GF-D8 (cell line): ENCODE measurements around the gene BTN2A1.
A peak's percentile ranks its signal among the peaks of the same experiment; 100 is the strongest.

Experiments
- DNase-seq: peaks from one replicate; lab custom pipeline; 2025; lab: John Stamatoyannopoulos, UW

The BTN2A1 gene

DNA sequence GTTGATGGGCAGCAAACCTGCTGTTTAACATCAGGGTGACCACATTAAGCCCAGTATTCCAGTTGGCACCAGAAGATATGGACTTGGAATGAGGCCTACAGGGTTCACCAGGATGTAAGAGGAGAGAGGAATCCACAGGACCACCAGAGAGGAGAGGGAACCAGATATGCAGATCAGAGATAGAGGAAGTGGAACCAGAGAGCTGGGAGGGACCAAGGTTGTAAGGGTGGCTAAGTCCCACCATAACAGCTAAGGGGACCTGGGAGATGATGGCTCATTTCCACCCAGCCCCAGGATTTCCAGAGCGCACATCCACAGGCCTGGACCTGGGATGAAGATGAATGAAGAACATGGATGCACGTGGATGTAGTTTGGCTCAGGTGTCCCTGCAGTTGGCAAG is 11.1 kb downstream of the BTN2A1 start:
- no peak for DNase-seq

DNA sequence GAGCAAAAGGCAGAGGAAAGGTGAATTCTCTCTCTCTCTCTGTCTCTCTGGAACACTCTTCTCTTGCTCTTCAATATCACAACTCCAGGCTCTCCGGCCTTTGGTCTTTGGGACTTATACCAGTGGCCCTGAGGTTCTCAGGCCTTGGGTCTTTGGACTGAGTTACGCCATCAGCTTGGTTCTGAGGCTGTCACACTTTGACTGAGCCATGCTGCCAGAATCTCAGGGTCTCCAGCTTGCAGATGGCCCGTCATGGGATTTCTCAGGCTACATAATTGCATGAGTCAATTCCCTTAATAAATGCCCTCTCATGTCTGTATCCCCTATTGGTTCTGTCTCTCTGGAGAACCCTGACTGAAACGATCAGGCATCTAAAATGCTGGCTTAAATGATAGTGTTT is 12.9 kb downstream of the BTN2A1 start:
- DNase-seq = no peak

DNA sequence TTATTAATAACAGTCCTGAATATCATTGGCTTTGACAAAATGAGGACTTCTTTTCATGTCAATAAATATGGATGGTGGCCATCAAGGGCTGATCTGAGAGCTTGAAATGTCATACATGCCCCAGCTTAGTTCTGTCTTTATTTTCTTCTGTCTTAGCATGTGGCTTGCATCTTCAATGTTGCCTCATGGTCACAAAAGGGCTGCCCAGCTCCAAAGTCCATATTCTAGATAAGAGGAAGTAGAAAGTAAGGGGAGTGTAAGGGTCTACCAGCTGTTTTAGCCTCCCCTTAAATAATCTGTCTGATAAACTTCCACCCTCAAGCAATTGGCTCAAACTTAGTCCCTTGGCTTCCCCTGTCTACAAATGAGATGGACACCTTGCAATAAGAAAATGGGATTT is 14.2 kb downstream of the BTN2A1 start:
- DNase-seq = no peak

DNA sequence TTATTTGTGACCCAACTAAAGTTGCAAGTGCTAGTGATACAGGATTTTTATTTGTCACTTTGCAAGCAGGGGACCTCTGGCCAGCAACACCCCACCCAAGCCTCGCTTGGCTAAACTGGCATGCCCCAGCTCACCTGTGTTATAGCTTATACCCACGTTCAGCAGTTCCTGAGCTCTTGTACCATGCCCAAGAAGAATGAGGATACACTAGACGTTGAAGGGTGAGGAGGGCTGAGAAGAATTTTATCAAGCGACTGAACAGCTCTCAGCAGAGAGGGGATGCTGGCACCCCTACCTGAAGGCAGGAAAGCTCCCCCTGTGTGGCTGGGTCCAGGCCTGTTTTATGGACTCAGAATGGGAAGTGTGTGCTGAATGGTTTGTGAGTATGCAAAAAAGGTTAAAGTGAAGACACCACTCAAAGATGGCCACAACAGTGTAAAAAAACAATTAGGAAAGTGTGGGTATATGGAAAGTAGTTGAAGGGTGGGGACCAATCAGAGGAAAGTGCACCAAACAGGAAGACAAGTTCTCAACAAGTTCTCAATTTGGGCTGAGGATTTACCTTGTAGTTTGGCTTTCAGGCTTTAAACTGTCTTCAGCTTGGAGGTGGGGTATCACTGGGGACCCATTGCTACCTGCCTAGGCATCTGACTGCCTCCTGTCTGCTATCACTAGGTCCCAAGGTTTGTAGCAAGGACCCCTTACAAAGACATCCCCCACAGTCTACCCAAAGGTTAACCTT is 15.0 kb downstream of the BTN2A1 start:
- DNase-seq = no peak

DNA sequence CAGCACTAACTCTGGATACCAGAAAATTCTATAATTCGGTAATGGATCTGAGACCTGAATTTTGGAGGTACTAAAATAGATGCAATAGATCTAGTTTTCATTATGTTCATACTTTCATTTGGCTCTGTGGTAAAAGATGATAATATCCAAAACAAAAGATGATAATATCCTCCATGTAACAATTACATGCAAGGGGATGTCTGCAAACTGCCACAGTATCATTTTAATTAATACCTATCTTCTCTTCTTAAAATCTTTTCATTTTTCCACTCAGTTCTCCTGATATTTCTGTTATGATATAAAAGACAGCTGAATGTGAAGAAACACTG is 15.6 kb downstream of the BTN2A1 start:
- no peak for DNase-seq

DNA sequence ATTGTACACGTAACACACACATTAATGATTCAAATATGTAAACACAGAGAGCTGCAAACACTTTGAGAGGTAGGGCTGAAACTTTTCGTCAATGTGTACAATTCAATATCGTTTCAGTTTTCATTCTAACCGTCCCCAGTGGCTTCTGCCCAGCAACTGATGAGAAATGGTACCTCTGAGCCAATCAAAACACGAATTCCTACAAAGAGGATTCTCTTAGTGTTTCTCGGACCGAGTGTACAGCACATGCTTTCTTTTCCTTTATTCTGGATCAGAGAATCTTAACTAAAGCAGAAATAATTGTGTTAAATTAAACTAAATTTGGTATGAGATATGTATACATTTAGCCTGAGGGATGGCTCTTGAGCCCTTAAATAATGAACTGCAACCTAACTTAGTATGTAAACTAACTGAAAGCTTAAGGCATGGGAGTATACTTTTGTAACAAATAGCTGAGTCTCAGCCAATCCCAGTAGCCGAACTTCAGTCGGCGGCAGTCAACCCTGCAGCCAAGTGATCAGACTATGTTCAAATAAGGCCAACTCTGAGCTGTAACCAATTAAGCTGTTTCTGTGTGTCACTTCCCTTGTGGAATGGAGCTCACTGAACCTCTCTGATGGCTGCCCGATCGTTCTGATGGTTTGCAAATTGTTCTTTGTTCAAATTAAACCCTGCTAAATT is 16.1 kb downstream of the BTN2A1 start:
- peak; percentile 95 for DNase-seq

DNA sequence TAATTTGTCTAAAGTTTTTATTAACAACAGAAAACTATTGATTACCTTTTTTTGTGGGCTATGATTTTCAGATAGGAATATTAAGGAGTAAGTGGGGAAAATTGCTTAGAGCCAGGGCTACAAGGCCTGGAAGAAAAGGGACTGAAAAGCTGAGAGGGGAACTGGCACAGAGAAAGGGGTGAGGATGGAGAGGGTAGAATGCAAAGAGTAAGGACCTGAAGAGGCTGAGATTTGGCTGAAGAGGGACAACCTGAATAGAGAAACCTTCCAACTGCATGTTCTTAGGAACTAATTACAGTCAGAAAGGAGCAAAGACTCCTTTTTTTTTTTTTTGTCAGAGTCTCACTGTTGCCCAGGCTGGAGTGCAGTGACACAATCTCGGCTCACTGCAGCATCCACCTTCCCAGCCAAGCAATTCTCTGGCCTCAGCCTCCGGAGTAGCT is 16.7 kb downstream of the BTN2A1 start:
- DNase-seq = no peak

DNA sequence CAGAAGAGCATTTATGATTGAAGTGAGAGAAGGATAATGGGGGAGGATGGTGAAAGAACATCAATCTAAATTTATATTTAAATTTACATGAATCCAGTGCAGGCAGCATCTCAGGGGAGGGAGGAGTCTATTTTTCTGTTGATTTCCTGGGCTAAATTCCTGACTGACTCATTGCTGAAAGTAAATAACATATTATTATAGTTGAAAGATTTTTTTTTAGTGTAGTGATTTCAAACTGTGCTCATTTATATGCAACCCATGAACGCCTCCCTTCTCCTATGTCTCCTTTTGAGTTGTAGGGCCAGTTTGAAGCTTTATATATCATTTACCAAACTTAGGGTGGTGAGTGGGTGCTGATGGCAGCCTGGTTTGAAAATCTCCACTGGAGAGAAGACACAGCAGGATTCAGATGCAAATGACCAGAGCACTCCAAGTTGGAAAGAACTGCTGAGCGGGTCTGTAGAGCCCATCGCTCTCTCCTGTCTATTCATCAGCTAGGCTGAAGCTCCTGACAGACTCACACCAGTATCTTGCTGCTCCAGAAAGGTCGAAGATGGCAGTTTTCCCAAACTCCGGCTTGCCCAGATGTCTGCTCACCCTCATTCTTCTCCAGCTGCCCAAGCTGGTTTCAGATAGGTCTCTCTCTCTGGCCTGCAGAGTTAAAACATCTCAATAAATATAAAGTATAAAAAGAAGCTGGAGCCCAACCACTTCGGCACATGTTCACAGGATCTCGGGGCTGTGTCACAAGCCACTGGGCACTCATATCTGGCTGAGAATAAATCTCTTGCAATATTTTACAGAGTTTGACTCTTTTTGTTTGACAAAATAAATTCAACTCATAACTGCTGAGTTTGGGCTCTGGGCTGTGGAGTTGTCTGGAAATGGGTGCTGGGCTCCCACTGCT is 18.3 kb downstream of the BTN2A1 start:
- DNase-seq = no peak

DNA sequence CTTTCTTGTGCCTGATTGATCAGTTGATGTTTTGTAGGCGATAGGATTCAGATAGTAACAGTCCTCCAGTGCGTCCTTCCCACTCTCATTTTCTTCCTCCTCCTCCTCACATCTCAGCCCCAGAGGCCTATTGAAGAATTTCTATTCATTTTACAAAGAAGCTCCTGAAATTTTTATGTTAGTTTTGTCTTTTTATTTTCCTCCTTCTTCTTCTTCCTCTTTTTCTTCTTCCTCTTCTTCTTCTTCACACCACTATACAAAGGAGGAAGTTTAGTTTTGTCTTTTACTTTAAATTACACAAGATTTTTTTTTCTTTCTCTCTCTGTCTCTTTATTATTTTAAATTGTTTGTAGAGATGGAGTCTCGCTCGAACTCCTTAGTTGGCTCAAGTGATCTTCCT is 19.1 kb downstream of the BTN2A1 start:
- peak; percentile 52 for DNase-seq

DNA sequence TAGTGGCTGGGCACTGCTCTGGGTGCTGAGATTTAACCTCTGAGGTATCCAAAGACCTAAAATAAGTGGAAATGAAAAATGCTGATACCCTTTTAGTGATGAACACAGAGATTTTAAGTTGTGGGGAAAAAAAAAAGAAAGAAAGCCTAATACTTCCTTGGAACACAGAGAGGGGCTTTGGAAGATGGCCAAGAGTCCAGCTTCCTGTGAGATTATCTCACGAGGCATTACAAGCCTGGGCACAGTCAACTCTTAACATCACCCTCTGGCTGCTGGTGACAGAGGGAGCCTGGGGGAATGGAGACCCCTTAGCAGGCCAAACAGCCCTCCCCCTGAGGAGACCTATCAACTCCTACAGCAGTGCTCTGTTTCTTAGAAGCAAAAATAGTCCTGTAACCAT is 19.7 kb downstream of the BTN2A1 start:
- no peak for DNase-seq

DNA sequence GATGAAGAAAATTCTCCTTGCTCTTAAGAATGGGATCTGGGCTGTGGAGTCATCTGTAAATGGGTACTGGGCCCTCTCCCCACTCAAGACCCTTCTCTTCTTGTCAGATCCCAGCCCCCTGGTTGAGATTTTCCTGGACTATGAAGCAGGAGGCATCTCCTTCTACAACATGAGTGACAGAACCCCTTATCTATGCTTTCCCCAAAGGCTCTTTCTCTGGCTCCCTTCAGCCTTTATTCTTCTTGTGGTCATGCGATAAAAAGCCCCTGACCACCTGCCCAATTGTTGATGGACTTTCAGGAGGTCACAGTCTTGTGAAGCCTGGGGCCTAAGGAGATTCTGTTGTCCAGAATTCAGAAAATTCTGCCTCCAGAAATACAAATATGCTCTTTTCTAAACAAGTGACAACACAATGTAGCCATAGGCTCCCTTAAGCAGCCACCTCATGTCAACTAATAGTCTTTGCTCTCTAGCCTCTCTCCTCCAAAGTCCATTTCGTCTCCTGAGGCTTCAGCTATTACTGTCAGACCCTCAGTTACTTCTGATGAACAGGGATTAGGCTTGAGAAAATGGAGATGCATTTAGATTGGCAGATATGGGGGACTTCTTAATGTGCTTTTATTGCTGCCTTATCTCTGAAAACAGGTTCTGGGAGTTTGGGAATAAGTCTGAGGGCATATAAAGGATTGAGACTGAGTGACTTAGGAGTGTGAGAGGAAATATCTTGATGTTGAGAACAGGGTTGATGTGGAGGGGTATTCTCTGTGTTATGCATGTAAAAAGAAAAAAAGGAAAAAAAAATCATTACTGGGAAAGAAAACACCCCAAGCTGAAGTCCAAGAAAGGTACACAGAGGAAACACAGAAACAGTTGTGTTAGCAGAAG is 20.6 kb downstream of the BTN2A1 start:
- no peak for DNase-seq

DNA sequence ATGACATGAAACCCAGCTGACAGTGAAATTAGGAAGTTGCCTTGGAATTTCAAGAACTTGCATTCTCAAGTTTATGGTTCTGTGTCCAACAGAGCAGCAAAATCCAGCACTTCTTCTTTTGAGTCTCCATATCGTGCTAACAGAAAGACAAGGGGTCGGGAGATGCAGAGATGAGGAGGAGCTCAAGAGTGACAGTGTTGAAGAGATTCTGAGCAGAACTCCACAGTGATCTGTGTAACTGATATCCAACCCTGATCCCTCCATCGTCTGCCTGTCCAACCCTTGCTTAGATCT is 21.2 kb downstream of the BTN2A1 start:
- no peak for DNase-seq

DNA sequence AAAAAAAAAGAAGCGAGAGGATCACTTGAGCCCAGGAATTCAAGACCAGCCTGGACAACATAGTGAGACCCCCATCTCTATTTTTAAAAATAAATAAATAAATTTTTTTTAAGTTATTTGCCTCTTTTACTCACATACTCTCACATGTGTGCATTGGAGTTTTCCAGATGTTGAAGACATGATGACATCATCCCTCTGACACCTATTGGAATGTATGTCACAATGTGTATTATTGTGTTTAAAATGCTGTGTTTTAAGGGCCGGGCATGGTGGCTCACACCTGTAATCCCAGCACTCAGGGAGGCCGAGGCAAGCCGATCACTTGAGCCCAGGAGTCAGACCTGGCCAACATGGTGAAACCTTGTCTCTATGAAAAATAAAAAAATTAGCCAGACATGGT is 24.6 kb downstream of the BTN2A1 start:
- no peak for DNase-seq

DNA sequence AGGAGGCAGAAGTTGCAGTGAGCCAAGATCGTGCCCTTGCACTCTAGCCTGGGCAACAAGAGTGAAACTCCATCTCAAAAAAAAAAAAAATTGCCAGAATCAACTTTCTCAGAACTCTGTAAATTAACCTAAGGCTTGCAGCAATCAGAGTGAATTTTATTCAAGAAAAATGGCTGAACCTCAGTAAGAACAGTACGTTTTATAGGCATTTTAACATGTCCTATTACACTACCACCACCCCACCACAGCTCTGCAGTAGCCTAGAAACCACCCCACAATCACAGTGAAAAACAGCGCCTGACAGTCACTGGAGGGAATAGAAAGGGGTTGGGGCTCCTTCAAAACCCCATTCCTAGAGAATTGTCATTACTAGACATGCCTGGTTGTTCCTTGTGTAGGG is 26.0 kb downstream of the BTN2A1 start:
- no peak for DNase-seq

DNA sequence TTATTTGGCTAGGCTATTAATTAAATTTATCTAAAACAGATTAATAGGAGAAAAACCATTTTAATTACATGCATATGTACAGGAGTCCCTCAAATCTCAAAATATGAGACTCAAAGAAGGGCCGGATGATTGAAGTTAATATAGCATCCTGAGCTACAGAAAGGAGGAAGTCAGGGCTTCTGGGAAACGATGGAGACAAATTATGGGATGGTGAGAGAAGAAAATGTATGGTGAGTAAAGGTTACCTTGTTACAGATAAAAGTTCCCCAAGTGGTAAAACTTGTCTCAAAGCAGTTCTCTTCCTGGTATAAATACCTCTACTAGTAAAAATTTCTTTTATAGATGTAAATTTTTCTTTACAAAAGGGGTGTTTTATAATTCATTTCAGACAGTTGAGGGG is 26.4 kb downstream of the BTN2A1 start:
- DNase-seq = no peak

DNA sequence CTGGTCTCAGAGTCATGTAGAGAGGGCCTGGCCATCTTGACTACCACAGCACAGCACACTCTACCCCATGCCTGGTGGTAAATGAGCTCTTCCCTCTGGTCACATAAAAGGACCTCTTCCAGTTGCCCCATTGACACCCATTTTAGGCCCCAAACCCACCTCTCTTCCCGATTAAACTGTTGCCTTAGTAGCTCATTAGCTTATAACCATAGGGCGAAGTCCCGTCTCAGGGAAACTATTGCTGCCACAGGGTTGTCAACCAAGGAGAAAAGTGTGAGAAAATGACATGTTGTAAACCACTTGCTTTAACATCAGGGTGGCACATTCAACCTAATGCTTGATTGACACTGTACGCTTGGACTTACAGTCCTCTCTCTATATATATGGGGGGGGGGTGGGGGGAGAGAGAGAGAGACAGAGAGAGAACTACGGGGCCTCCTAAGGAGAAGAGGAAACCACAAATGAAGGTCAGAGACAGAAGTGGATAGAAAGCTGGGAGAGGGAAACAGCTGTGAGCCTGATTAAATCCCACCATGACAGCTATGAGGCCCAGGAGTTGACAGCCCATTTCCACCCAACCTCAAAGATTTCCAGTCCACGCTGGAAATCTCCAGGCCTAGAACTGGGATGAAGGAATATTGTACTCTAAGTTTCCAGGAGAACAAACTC is 27.5 kb downstream of the BTN2A1 start:
- no peak for DNase-seq

DNA sequence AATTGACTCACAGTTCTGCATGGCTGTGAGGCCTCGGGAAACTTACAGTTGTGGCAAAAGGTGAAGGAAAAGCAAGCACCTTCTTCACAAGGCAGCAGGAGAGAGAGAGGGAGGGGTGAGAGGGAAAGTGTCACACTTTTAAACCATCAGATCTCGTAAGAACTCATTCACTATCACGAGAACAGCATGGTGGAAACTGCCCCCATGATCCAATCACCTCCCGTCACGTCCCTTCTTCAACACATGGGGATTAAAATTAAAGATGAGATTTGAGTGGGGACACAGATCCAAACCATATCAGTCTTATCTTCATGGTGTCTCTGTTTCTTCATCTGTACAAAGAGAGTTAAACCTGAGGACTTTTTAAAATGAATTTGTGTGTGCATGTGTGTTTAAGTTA is 28.6 kb downstream of the BTN2A1 start:
- DNase-seq = no peak

DNA sequence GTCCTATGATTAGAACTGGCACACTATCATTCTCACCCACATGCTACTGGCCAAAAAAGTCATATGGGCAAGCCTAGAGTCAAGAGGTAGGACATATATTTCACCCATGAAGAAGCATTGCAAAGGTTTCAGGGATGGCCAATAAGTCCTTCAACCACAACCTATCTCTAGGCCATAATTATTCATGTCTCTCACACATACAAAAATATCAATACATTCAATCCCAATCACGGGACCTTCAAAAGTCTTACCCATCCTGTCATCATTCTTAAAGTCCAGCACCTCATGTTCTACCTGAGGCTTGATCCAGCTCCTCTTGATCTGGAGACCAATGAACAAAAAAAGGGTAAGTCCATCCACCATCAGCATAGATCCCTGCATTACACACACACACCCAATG is 29.7 kb downstream of the BTN2A1 start:
- no peak for DNase-seq

DNA sequence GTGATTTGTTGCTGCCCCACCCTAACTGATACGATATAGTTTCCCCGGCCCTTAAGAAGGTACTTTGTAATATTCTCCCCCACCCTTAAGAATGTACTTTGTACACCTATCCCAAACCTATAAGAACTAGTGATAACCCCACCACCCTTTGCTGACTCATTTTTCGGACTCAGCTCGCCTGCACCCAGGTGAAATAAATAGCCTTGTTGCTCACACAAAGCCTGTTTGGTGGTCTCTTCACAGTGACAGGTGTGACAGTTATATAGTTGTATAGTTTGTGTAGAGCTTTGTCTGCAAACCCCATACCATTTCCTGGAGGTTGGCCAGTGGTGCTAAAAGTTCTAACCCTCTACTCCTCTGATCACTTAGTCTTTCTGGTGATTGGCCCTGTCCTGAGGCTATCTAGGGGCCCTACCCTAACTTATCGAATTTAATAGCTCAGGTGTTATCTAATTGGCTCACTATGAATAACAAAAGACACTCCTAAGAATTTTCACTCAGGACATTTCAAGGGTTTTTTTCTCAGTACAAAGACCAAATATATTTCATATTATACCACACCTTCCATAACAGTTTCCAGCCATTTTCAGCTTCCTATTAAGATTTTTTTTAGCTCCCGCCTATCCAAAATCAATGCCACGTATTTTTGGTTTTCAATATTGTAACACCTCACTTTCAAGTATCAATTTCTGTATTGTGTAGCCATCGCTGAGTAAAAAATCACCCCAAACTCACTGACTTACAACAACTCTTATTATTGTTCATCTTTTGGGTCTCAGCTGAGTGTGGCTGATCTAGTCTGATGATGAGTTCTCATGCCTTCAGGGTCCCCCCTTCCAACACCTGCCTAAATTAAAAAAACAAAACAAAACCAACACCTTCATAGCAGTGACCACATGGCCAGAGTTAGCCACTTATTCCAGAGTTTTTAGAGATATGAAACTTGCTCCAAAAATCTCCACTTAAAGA is 32.5 kb downstream of the BTN2A1 start:
- DNase-seq = no peak

DNA sequence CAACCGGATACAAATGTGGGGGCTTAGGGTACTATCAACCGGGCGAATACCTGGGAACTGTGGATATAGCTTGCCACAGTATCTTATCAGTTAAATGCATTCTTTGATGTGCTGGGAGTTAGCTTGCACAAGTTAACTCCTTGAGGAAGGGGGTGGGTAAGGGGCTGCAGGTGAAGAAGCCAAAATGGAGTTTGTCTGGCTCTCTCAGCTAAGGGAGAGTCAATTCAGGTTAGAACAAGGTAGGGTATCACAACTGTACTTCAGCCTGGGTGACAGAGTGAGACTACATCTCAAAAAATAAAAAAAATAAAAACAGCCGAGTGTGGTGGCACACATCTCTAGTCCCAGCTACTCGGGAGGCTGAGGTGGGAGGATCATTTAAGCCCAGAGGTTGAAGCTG is 33.8 kb downstream of the BTN2A1 start:
- no peak for DNase-seq
